ENCODE data around the gene PEAK1.
"Not testable (repeated sequence)": the region's sequence is repeated elsewhere in the genome, so short reads cannot be mapped to it uniquely, and the experiment has no call there.

The PEAK1 gene

DNA sequence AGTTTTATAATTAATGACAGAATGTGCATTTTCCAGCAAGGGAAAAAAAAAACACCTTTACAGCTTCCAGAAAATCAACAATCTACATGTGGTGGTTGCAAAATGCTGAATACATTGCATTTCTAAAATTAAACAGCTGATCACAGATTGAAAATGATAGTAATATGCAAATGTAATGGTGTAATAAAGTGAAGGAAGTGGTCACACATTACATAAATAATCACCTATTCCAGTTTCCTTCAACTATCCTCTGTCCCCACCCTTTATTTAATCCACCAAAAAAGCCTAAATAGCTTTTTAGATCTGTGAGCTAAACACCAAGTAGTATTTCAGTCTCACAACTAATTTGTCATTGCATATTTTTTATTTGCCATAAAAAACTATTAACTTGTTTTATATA lies 110.5 kb downstream of the PEAK1 start:
- no peak for DNase-seq (ENCODE audit: low read depth in 2 of 2)

DNA sequence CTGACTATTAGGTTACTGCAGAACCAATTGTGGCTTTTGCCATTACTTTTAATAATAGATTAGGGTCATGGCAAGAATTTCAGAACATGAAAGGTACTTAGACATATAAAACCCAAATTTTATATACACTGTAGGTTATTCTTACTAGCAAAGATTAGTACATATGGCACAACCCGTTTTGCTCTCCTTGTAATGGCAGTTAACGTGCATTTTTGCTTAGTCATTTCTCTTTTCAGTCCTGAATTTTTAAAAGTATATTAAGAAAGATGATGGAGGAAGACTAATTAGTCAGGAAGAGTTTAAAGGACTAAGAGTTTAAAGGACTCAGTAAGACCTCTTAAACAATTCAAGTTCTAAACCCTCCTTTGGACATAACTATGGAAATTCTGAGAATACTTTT lies 114.0 kb downstream of the PEAK1 start:
- DNase-seq (ENCODE audit: low read depth in 2 of 2) = no peak

DNA sequence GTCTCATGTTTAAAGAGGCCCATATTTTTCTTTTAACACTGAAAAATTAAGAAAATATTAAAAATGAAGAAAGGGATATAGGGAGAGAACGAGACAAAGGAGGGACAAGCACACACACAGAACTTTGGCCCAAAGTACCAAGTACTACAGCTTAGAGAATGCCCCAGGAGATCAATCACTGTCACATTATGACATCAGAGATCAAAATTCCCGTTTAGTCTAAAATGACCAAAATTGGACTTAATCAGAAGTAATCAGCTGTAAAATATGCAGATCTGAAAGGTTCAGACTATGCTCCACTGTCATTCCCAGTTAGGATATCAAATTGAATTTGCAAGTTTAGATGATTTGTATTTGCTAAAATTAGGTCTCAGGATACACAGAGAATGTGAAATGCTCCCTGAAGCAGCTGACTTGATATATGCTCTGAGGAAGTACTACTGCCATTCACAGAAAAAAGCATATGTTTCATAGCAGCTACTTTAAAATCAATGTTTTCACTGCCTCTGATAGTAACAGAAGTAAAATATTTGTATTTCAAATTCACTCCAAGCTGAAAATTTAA lies 123.0 kb downstream of the PEAK1 start:
- no peak for DNase-seq (ENCODE audit: low read depth in 2 of 2)

DNA sequence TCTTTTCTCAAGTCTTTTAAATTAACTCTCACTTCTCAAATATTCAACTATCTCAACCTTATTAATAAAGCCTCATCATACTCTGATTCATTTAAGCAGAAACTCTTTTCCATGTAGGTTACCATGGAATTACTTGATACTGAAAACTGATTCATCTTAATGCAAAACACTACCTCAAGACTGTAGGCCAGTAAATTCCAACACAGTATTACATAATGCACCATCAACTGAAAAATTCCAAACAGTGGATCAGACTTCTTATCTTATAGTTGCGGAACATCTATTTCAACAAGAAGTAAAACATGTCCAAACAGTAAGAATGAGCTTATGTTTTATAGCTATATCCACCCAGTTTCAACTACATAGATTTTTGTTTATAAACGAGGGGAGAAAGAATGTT lies 124.5 kb downstream of the PEAK1 start:
- DNase-seq (ENCODE audit: low read depth in 2 of 2) = no peak

DNA sequence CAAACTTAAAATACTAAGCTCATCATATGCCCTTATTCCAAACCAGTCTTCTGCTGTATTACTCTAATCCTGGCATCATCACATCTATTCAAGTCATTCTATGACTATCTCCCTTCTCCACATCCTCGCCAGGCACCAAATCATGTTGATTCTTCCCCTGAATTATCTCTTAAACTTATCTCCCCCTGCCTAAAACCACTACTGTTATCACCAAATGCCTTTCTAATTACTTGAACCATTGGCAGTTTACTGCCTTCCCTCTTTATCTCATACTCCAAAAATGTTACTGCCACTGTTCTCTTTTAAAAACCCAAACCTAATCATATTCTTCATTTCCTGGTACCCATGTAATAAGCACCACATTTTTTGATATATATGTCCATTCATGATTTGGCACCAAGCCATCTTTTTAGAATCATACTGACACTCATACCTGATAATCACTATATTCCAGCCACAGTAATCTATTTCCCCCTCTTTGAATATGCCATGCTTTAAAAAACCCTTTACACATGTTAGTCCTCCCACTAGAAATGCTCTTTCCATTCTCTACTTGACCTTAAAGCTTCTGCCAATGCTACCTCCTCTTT lies 126.8 kb downstream of the PEAK1 start:
- DNase-seq (ENCODE audit: low read depth in 2 of 2) = no peak

DNA sequence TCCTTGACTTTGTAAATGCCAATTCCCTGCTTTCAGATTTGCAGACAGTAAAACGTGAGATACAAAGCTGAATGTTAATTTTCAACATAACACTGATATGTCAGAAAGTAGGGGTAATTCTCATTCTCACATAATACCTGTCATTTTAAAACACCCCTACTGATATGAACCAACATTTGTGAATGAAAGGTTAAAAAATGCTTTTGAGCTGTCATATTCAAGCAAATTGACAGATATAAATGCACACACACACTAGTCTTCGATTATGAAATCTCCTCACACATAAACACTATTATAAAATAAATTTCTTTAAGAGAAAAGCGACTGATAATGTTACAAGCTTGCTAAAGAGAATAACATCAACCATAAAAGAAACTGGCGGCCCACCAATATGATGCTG lies 128.8 kb downstream of the PEAK1 start:
- no peak for DNase-seq (ENCODE audit: low read depth in 2 of 2)

DNA sequence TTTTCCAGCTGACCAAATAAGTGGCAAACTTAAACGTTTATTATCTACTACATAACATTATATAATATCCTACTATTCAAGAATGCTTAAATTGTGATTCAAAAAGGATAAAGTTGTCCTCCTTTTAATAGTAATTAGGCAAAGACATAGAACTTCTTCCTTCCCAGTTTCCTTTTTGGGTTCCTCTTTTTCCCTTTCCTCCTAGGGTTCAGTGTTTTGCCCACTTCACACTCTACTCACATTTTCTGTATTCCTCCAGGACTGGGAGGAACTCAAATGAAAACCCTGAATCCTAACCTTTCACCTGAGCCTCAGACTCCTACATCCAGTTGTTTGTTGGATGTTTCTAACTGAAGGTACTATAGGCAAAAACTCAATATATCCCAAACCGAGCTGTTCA lies 132.5 kb downstream of the PEAK1 start:
- DNase-seq (ENCODE audit: low read depth in 2 of 2) = no peak

DNA sequence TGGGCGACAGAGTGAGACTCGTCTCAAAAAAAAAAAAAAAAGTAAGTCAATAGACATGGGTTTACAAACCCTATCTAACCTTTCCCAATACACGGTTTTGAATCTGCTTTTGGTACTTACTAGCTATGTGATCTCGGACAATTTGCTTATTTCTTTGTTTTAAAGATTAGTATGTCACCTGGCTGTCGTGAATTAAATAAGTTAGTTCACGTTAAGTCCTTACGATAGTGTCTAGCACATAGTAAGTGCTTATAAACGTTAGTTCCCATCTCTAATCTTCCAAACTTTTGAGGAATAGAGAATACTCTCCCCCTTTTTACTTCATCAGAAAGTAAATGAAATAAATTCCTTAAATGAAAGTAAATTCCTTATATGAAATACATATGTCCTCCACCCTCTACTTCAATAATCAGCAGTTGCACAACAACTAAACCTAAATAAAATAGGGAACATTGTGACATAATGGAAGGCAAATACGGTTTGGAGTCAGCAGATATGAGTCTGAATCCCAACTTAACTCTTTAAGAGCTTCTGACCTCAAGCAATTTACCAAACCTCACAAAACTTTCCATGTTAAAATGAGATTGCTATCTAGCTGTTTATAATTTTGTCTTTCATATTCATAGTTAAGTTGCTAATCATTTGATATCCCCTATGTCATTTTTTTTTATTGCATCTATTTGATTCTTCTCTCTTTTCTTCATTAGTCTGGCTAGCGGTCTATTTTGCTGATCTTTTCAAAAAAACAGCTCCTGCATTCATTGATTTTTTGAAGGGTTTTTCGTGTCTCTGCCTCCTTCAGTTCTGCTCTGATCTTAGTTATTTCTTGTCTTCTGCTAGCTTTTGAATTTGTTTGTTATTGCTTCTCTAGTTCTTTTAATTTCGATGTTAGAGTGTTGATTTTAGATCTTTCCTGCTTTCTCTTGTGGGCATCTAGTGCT lies 134.6 kb downstream of the PEAK1 start:
- DNase-seq (ENCODE audit: low read depth in 2 of 2) = no peak

DNA sequence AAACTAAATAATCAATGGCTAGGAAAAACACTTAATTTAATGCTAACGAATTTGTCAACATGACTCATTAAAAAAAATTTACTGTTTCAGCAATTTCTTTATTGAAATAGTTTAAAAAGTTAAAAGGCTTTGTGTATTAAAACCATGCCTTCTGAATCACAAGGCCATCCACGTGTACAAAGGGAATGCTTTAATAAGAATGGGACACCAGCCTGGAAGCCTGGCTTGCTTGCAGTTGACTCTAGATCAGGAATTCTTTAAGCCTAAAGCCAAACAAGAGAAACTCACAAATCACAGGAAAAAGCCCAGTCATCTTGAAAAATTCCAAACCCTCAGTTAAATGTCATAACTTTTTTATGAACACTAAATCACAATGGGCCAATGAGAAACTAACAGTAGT lies 137.6 kb downstream of the PEAK1 start:
- DNase-seq (ENCODE audit: low read depth in 2 of 2) = no peak

DNA sequence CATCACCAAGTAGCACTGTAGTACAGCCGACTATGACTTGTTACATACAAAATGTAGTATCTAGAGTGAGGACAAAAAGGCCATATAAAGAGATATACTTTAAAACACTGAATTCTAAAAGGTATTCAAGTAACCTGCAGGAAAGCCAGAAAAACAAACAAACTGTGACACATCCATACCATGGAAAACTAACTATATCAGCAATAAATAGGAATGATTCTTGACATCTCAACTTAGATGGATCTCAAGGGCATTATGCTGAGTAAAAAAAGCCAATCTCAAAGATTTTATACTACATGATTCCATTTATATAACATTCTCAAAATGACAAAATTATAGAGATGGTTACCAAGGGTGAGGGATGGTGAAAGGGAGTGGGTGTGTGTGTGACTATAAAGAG lies 143.0 kb downstream of the PEAK1 start:
- no peak for DNase-seq (ENCODE audit: low read depth in 2 of 2)

DNA sequence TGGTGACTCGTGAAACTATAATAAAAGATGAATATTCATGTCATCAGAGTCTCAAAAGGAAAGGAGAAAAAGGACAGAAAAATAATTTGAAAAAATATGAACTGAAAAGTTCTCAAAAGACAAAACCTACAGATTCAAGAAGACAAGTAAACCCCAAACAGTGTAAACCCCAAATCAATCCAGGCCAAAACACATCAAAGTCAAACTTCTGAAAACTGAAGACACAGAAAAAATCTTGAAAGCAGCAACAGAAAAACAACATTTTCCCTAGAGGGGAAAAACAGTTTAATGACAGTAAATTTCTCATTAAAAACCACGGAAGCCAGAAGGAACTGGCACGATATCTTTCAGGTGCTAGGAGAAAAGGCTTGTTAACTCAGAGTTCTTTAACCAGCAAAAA lies 143.8 kb downstream of the PEAK1 start:
- DNase-seq (ENCODE audit: low read depth in 2 of 2) = no peak

DNA sequence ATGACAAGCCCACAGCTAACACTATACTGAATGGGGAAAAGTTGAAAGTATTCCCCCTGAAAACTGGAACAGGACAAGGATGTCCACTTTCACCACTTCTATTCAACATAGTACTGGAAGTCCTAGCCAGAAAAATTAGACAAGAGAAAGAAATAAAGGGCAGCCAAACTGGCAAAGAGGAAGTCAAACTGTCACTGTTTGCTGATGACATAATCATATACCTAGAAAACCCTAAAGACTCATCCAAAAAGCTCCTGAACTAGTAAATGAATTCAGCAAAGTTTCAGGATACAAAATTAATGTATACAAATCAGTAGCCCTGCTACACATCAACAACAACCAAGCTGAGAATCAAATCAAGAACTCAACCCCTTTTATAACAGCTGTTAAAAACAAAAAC lies 146.8 kb downstream of the PEAK1 start:
- DNase-seq (ENCODE audit: low read depth in 2 of 2) = not testable (repeated sequence)

DNA sequence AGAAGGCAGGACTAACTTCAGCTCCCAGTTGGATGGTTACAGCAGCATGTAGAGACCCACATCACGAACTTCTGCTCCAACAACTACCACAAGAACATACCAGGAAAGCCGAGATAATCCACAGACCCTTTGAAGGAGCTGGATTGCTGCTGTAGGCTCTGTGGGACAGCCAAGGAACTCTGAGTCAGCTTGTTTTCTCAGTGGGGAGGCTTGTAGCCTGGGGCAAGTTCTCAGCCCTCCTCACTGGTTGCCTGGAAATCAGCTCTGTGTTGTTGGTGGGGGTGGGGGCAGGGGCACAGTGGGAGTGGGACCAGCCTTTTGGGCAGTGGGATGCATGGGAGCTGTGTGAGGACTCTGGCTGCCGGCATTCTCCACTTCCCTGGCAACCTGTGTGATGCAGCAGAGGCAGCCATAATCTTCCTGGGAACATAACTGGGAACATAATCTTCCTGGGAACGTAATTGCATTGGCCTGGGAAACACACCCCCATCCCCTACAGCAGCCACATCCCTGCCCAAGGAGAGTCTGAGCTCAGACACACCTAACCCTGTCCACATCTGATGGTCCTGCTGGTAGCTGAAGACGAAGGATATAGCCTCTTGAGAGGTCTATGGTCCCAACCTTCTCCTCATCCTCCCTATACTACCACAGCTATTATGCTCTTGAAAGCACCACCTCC lies 153.1 kb downstream of the PEAK1 start:
- no peak for DNase-seq (ENCODE audit: low read depth in 2 of 2)

DNA sequence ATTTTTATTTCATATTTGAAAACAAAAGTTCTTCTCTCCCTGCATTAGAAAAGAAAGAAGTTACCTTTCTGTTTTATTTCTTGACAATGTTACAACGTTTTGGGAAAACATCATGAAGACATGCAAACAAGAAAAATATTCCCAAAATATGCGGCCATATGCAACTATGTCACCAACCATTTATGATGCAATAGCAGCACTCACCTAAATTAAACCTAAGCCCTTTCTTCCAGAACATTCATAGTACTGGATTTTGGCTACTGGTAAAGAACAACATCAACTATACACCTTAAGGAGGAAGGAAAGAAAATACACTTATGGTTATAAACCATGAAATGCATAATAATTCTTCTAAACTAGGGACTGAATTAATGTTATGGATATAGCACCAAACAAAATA lies 164.5 kb downstream of the PEAK1 start:
- DNase-seq (ENCODE audit: low read depth in 2 of 2) = no peak

DNA sequence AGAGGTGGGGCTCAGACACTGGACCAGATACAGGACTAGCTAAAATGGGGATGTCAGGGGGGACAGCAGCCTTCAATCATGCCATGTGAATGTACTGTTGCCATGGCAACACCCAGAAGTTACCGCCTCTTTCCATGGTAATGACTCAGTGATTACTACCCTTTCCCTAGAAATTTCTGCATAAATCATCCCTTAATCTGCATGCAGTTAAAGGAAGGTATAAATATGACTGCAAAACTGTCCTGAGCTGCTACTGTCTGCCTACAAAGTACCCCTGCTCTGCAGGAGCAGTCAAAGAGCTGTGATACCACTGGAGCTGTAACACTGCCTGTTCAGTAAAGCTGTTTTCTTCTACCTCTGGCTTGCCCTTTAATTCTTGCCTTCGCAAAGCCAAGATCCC lies 168.2 kb downstream of the PEAK1 start:
- no peak for DNase-seq (ENCODE audit: low read depth in 2 of 2)

DNA sequence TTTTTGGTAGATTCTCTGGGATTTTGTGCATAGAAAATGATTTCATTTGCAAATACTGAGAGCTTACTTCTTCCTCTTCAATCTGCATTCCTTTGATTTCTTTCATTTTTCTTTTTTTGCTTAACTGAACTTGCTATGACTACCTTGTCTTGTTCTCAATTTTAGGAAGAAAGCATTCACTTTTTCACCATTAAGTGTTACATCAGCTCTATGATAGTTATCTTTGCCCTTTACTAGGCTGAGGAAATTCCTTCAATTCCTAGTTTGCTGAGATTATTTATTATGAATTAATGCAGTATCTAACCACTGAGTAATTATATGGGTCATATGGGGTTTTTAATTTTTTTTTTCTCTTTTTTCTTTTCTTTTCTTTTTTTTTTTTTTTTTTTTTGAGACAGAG lies 172.8 kb downstream of the PEAK1 start:
- DNase-seq (ENCODE audit: low read depth in 2 of 2) = no peak

DNA sequence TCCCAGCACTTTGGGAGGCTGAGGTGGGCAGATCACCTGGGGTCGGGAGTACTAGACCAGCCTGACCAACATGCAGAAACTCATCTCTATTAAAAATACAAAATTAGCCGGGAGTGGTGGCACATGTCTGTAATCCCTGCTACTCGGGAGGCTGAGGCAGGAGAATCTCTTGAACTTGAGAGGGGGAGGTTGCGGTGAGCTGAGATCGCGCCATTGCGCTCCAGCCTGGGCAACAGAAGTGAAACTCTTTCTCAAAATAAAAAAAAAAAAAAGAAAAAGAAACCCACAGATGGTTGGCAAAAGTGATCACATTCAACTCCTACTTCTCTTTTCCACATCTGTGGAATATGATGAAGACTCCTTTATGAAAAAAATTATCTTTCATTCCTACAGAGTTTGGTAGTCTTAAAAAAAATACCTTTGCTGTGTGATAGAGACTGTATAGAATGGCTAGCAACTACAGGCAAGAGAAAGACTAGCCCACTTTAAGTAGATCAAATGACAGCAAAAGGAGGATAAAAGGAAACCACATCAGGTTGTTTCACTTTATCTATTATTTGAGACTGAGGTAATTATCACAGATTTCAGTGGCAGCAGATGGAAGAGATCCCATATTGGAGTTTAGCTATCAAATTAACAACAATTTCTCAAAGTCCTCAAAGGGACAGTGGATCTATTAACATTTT lies 176.0 kb downstream of the PEAK1 start:
- no peak for DNase-seq (ENCODE audit: low read depth in 2 of 2)

DNA sequence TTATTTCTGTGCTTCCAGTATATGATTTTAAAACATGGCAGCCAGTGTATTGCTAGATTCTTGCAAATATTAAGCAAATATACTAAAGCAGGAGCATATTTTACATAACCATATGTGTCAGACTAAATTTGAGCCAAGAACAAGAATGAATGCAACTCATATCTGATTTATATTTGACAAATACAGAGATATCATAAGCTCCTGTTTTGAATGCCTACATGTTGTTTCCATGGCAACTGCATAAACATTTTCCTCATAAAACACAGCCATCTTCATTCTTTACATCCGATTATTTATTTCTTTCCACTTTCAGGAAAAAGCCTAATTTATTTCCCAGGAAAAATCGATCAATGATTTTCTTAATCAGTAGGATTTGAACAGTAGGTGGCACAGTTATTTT lies 176.8 kb downstream of the PEAK1 start:
- no peak for DNase-seq (ENCODE audit: low read depth in 2 of 2)

DNA sequence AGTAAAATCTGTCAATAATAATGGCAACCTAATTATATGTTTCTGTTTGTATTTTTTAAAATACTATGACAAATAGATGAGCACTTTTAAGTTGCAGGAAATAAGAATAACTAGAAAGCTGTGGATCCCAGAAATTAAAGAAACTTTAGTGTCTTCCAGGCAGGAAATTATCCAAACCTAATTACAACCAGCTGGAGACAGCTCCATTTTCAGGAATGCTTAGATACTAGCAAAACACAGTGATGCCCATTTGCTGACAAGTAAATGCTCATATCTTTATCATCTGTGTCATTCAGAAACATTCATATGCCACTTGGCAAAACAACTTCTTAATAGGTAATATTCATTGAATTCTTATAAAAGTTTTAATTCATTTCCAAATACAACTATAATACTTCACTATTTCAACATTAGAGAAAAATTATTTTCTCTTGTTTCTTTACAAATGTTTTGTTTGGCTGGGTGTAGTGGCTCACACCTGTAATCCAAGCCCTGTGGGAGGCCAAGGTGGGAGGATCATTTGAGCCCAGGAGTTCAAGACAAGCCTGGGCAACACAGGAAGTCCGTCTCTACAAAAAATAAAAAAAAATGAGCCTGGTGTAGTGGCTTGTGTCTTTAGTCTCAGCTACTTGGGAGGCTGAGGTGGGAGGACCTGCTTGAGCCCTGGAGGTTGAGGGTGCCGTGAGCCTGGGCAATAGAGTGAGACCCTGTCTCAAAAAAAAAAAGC lies 179.9 kb downstream of the PEAK1 start:
- no peak for DNase-seq (ENCODE audit: low read depth in 2 of 2)

DNA sequence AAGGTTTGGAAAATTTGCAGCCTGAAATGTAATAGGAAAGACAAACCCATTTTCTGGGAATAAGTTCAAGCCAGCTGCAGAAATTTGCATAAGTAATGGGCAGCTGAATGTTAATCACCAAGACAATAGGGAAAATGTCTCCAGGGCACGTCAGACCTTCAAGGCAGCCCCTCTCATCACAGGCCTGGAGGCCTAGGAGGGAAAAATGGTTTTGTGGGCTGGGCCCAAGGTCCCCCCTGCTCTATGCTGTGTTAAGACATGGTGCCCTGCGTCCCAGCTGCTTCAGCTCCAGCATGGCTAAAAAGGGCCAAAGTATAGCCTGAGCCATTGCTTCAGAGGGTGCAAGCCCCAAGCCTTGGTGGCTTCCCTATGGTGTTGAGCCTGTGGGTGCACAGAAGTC lies 184.3 kb downstream of the PEAK1 start:
- DNase-seq (ENCODE audit: low read depth in 2 of 2) = no peak

DNA sequence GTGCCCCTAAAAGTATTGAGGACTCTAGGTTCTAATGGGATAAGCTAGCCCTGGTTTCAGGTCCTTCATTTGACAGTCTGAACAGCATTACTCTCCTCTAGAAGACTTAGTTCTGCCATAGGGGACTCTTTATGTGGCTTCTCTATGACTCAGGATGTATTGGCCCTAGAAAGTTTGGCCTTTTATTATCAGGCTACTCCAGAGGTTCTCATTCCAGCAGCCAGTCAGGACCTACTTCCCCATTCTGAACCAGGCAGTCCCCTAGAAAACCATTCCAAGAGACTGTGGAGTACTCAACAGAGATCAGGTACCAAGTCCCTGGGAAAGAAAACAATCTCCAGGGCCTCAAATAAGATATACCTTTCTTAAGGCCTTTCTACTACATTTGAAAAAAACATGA lies 191.1 kb downstream of the PEAK1 start:
- no peak for DNase-seq (ENCODE audit: low read depth in 2 of 2)

Measured in stimulated activated CD4-positive, alpha-beta T cell treated with anti-CD3 and anti-CD28 coated beads, Interleukin-4, amount 100 ng/mL, for 48 hours (primary cell).